ENCODE measurements around the gene KISS1R.

The KISS1R gene

GRCh38 chr19:897442-898039, 19.6 kb upstream of the KISS1R start:
- no peak for TF ChIP-seq CTCF (conservative IDR thresholded peaks at IDR 0.05; ENCODE audit: control insufficient read depth, insufficient read depth, low read depth, low read length)
- DNase-seq (ENCODE audit: low read depth): no peak
- H3K4me3 ChIP-seq (ENCODE audit: control insufficient read depth, low read depth, low read length): no peak overlapping the region

- no peak for TF ChIP-seq CTCF (conservative IDR thresholded peaks at IDR 0.05; ENCODE audit: control insufficient read depth, insufficient read depth, low read depth, low read length)
- no peak for DNase-seq (ENCODE audit: low read depth)
- no peak overlapping the region for H3K4me3 ChIP-seq (ENCODE audit: control insufficient read depth, low read depth, low read length)
Measured at GRCh38 chr19:898663-899062, 18.5 kb upstream of the KISS1R start.

- no peak for TF ChIP-seq CTCF (conservative IDR thresholded peaks at IDR 0.05; ENCODE audit: control insufficient read depth, insufficient read depth, low read depth, low read length)
- H3K4me3 ChIP-seq (ENCODE audit: control insufficient read depth, low read depth, low read length): no peak overlapping the region
- no peak for DNase-seq (ENCODE audit: low read depth)
Measured at GRCh38 chr19:899336-900042, 17.6 kb upstream of the KISS1R start.

DNA sequence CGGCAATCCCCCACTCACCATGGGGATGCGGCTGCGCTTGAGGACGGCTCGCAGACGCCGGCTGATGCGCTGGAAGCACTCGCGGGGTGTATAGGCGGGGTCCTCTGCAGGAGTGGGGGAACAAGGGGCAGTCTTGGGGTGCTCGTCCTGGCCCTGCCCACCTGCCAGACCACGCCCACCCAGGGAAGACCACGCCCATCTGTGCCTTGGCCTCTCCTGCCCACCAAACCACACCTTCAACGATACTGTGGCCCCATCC, 17.2 kb upstream of the KISS1R start:
- no peak for TF ChIP-seq CTCF (conservative IDR thresholded peaks at IDR 0.05; ENCODE audit: control insufficient read depth, insufficient read depth, low read depth, low read length)
- H3K4me3 ChIP-seq (ENCODE audit: control insufficient read depth, low read depth, low read length): no peak overlapping the region
- DNase-seq (ENCODE audit: low read depth): no peak

GRCh38 chr19:900302-901111, 16.6 kb upstream of the KISS1R start:
- TF ChIP-seq CTCF (conservative IDR thresholded peaks at IDR 0.05; ENCODE audit: control insufficient read depth, insufficient read depth, low read depth, low read length): no peak
- DNase-seq (ENCODE audit: low read depth): no peak
- no peak overlapping the region for H3K4me3 ChIP-seq (ENCODE audit: control insufficient read depth, low read depth, low read length)

- no peak overlapping the region for H3K4me3 ChIP-seq (ENCODE audit: control insufficient read depth, low read depth, low read length)
- no peak for DNase-seq (ENCODE audit: low read depth)
- no peak for TF ChIP-seq CTCF (conservative IDR thresholded peaks at IDR 0.05; ENCODE audit: control insufficient read depth, insufficient read depth, low read depth, low read length)
Measured at GRCh38 chr19:901216-902092, 15.7 kb upstream of the KISS1R start.
